ENCODE results near the gene ALOX15B. TPM values are rescaled to one million over a fixed set of nuclear protein-coding genes. Genes with fewer than 3 reads are reported as not detected.
A peak's percentile ranks its signal among the peaks of the same experiment; 100 is the strongest.

ALOX15B gene
- total and polyA plus RNA-seq, 10 of the 15 experiments (the other 5 are each of a cell fraction or from before 2014, with no cell fraction given): 0.01 TPM; not detected in 9

GRCh38 chr17:7989781-7990655 lies 48.8 kb upstream of the ALOX15B start:
- H4K20me1 ChIP-seq (ENCODE audit: control insufficient read depth, insufficient read depth): no peaks in the 10 kb centered on the region
- DNase-seq (ENCODE audit: low read depth, low spot score) (peak; percentile 49), FAIRE-seq (no peak), ATAC-seq (peak; percentile 94)
- H3K79me2 ChIP-seq (ENCODE audit: control insufficient read depth, insufficient read depth, low read length): no peaks in the 10 kb centered on the region
- H3K9ac ChIP-seq (ENCODE audit: control insufficient read depth, insufficient read depth, low read length): peak overlapping the region; percentile 65
- no peaks in the 10 kb centered on the region for H3K9me3 ChIP-seq (replicated peaks; ENCODE audit: control insufficient read depth, insufficient read depth, low read length)
- H3K4me1 ChIP-seq (ENCODE audit: control insufficient read depth, insufficient read depth, low read length): peaks cover 5% of the 10 kb centered on the region
- ChIA-PET CTCF (interaction anchor here (0.6 to 16.8 kb wide), 56 partner anchors 8 to 405 kb away, joined by 3 to 308 read pairs (median 5); partner anchors contain the start of genes CNTROB, CYB5D1, FXR2 and GUCY2D), RAD21 (ENCODE audit: unreplicated experiment) (interaction anchor here (0.6 to 5.3 kb wide), 22 partner anchors 11 to 400 kb away, joined by 3 to 75 read pairs (median 3); partner anchors contain the start of genes NAA38 and RNF227), POLR2A (interaction anchor here (0.6 to 1.9 kb wide), 5 partner anchors 14 to 157 kb away, joined by 3 to 7 read pairs (median 3); partner anchors contain the start of gene RNF227), SMC1A (ENCODE audit: uncharacterized antibody, unreplicated experiment) (interaction anchor here (0.7 to 4.0 kb wide), 21 partner anchors 10 to 247 kb away, joined by 3 to 41 read pairs (median 5); partner anchors contain the start of genes GUCY2D, NAA38 and RNF227)
- intact Hi-C loops (cut with micrococcal nuclease; ENCODE audit: unreplicated experiment): loop anchor here (1.0 to 5.0 kb wide), 5 partner anchors 58 to 247 kb away; partner anchors contain the start of genes CNTROB and TRAPPC1
- H3K4me3 ChIP-seq: peak overlapping the region; percentile 63; the same call in 1 of the 2 replicates
- H2AFZ ChIP-seq (ENCODE audit: control insufficient read depth, low read depth, low read length): peak overlapping the region; percentile 95
- no peak overlapping the region for H3K27ac ChIP-seq (ENCODE audit: control insufficient read depth, insufficient read depth)
- no peaks in the 10 kb centered on the region for H3K36me3 ChIP-seq (ENCODE audit: control insufficient read depth in 2 of 2, insufficient read depth in 2 of 2, low read length in 1 of 2)
- BruUV-seq (replicated peaks): no TSS peak
- peak overlapping the region; percentile 96 for H3K4me2 ChIP-seq (ENCODE audit: control insufficient read depth, insufficient read depth)
- WGBS (ENCODE audit: insufficient coverage, insufficient replicate concordance, low lambda C conversion rate, missing lambda C conversion rate): 1% methylated on average over 58 of the region's 59 CpGs
- in situ Hi-C loops (cut with MboI): loop anchor here (5.0 kb wide), 3 partner anchors 78 to 168 kb away; no protein-coding TSS in a partner anchor
- 0 out of 4 replicates have a peak, but pooled peaks cover 0 to 2% of the 10 kb centered on the region in 2 experiments for H3K27me3 ChIP-seq (replicated peaks in 1 of 2; ENCODE audit: control insufficient read depth in 2 of 2, insufficient read depth in 2 of 2, low read length in 1 of 2)
- TF ChIP-seq MYC (IDR thresholded peaks at IDR 0.05; ENCODE audit: insufficient read depth, insufficient read length, insufficient replicate concordance, low read length, severe bottlenecking): peak; percentile 67
- 0 out of 2 replicates have a peak, but pooled peaks have one; percentile 11 for TF ChIP-seq ZNF384 (IDR thresholded peaks at IDR 0.05; ENCODE audit: borderline replicate concordance, low read depth, low read length)
- peak; percentile 74 for TF ChIP-seq POLR2A (IDR thresholded peaks at IDR 0.05; ENCODE audit: low read depth, low read length)
- peak; percentile 93; the same call in 1 of the 2 replicates for TF ChIP-seq GATAD2B (conservative IDR thresholded peaks at IDR 0.05; ENCODE audit: low read depth)
- TF ChIP-seq BACH1 (IDR thresholded peaks at IDR 0.05; ENCODE audit: borderline replicate concordance): 0 out of 2 replicates have a peak, but pooled peaks have one; percentile 35
- TF ChIP-seq DPF2 (IDR thresholded peaks at IDR 0.05): peak; percentile 53
- peak; percentile 62 for TF ChIP-seq E4F1 (IDR thresholded peaks at IDR 0.05; ENCODE audit: borderline replicate concordance, partially characterized antibody)
- peak; percentile 88 for TF ChIP-seq LARP7 (IDR thresholded peaks at IDR 0.05)
- TF ChIP-seq, protein P1, sequence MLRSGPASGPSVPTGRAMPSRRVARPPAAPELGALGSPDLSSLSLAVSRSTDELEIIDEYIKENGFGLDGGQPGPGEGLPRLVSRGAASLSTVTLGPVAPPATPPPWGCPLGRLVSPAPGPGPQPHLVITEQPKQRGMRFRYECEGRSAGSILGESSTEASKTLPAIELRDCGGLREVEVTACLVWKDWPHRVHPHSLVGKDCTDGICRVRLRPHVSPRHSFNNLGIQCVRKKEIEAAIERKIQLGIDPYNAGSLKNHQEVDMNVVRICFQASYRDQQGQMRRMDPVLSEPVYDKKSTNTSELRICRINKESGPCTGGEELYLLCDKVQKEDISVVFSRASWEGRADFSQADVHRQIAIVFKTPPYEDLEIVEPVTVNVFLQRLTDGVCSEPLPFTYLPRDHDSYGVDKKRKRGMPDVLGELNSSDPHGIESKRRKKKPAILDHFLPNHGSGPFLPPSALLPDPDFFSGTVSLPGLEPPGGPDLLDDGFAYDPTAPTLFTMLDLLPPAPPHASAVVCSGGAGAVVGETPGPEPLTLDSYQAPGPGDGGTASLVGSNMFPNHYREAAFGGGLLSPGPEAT (IDR thresholded peaks at IDR 0.05; ENCODE audit: low read depth): peak; percentile 23; the same call in 1 of the 2 replicates
- no peak for TF ChIP-seq ZNF217 (IDR thresholded peaks at IDR 0.05)
- TF ChIP-seq ZNF207 (IDR thresholded peaks at IDR 0.05; ENCODE audit: borderline replicate concordance): peak; percentile 68; the same call in 1 of the 2 replicates
- TF ChIP-seq MTA2 (IDR thresholded peaks at IDR 0.05; ENCODE audit: low read depth): peak; percentile 14; the same call in 1 of the 2 replicates
- TF ChIP-seq, protein P2, sequence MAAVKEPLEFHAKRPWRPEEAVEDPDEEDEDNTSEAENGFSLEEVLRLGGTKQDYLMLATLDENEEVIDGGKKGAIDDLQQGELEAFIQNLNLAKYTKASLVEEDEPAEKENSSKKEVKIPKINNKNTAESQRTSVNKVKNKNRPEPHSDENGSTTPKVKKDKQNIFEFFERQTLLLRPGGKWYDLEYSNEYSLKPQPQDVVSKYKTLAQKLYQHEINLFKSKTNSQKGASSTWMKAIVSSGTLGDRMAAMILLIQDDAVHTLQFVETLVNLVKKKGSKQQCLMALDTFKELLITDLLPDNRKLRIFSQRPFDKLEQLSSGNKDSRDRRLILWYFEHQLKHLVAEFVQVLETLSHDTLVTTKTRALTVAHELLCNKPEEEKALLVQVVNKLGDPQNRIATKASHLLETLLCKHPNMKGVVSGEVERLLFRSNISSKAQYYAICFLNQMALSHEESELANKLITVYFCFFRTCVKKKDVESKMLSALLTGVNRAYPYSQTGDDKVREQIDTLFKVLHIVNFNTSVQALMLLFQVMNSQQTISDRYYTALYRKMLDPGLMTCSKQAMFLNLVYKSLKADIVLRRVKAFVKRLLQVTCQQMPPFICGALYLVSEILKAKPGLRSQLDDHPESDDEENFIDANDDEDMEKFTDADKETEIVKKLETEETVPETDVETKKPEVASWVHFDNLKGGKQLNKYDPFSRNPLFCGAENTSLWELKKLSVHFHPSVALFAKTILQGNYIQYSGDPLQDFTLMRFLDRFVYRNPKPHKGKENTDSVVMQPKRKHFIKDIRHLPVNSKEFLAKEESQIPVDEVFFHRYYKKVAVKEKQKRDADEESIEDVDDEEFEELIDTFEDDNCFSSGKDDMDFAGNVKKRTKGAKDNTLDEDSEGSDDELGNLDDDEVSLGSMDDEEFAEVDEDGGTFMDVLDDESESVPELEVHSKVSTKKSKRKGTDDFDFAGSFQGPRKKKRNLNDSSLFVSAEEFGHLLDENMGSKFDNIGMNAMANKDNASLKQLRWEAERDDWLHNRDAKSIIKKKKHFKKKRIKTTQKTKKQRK (IDR thresholded peaks at IDR 0.05; ENCODE audit: low read depth, low read length): no peak
- TF ChIP-seq ZNF274 (IDR thresholded peaks at IDR 0.05; ENCODE audit: insufficient read depth, insufficient read length): no peak
